ENCODE results near the gene KCNQ5. TPM values are rescaled to one million over a fixed set of nuclear protein-coding genes. Genes with fewer than 3 reads are reported as not detected.

Gene KCNQ5
- polyA plus RNA-seq, 1 donor (not counting 4 experiments of a cell fraction or from before 2014, with no cell fraction given): 3.4 TPM

- H3K27ac ChIP-seq (ENCODE audit: control insufficient read depth, insufficient read depth, low read length): no peak overlapping the region
- H3K4me1 ChIP-seq (ENCODE audit: control insufficient read depth, extremely low read depth, insufficient read depth, low read length): no peaks in the 10 kb centered on the region
- DNase-seq (ENCODE audit: low read depth, low spot score): no peak
- H3K4me3 ChIP-seq (ENCODE audit: control insufficient read depth in 2 of 3, extremely low read depth in 1 of 3, insufficient read depth in 2 of 3, low read depth in 1 of 3, low read length in 3 of 3): no peak overlapping the region
- FAIRE-seq: no peak
- dilution Hi-C loops (cut with MboI; ENCODE audit: extremely low pct_ligation_motif_present, low sequenced_read_pairs): no loop called here
- H3K4me2 ChIP-seq (ENCODE audit: control insufficient read depth, extremely low read depth, insufficient read depth, low read depth, low read length): no peak overlapping the region
- H3K9me3 ChIP-seq (ENCODE audit: control insufficient read depth, low read depth, low read length): no peaks in the 10 kb centered on the region
- no peaks in the 10 kb centered on the region for H3K9me1 ChIP-seq (ENCODE audit: control insufficient read depth, extremely low read depth, insufficient read depth, low read length)
- no peaks in the 10 kb centered on the region for H3K27me3 ChIP-seq (ENCODE audit: control insufficient read depth, extremely low read depth, insufficient read depth, low read length)
- no peaks in the 10 kb centered on the region for H4K20me1 ChIP-seq (ENCODE audit: control insufficient read depth, extremely low read depth, insufficient read depth, low read length)
- H3K79me2 ChIP-seq (ENCODE audit: control insufficient read depth, insufficient read depth, low read length): no peaks in the 10 kb centered on the region
- H2AFZ ChIP-seq (ENCODE audit: control insufficient read depth, low read length): no peak overlapping the region
- H3K36me3 ChIP-seq (ENCODE audit: control insufficient read depth in 2 of 2, extremely low read depth in 1 of 2, insufficient read depth in 2 of 2, low read length in 2 of 2): no peaks in the 10 kb centered on the region
- no peak overlapping the region for H3K9ac ChIP-seq (ENCODE audit: control insufficient read depth, extremely low read depth, insufficient read depth, low read length)
- no peak for TF ChIP-seq EZH2 (IDR thresholded peaks at IDR 0.05; ENCODE audit: low read length)
- no peak for TF ChIP-seq CTCF (optimal IDR thresholded peaks at IDR 0.05 in 1 of 3, IDR thresholded peaks at IDR 0.05 in 1 of 3, conservative IDR thresholded peaks at IDR 0.05 in 1 of 3; ENCODE audit: extremely low read depth in 1 of 3, insufficient read depth in 2 of 3, low read length in 3 of 3)
These were observed 311.4 kb downstream of the KCNQ5 start for GRCh38 chr6:72933233-72933632.

- Histone ChIP-seq H2AFZ (ENCODE audit: control insufficient read depth, low read length) (no peak overlapping the region), H3K9ac (ENCODE audit: control insufficient read depth, extremely low read depth, insufficient read depth, low read length) (no peak overlapping the region), H3K9me1 (ENCODE audit: control insufficient read depth, extremely low read depth, insufficient read depth, low read length) (no peaks in the 10 kb centered on the region), H3K4me2 (ENCODE audit: control insufficient read depth, extremely low read depth, insufficient read depth, low read depth, low read length) (no peak overlapping the region), H4K20me1 (ENCODE audit: control insufficient read depth, extremely low read depth, insufficient read depth, low read length) (no peaks in the 10 kb centered on the region), H3K36me3 (ENCODE audit: control insufficient read depth in 2 of 2, extremely low read depth in 1 of 2, insufficient read depth in 2 of 2, low read length in 2 of 2) (no peaks in the 10 kb centered on the region), H3K79me2 (ENCODE audit: control insufficient read depth, insufficient read depth, low read length) (no peaks in the 10 kb centered on the region), H3K4me1 (ENCODE audit: control insufficient read depth, extremely low read depth, insufficient read depth, low read length) (no peaks in the 10 kb centered on the region), H3K4me3 (ENCODE audit: control insufficient read depth in 2 of 3, extremely low read depth in 1 of 3, insufficient read depth in 2 of 3, low read depth in 1 of 3, low read length in 3 of 3) (no peak overlapping the region), H3K27ac (ENCODE audit: control insufficient read depth, insufficient read depth, low read length) (no peak overlapping the region), H3K9me3 (ENCODE audit: control insufficient read depth, low read depth, low read length) (no peaks in the 10 kb centered on the region), H3K27me3 (ENCODE audit: control insufficient read depth, extremely low read depth, insufficient read depth, low read length) (no peaks in the 10 kb centered on the region)
- FAIRE-seq: no peak
- dilution Hi-C loops (cut with MboI; ENCODE audit: extremely low pct_ligation_motif_present, low sequenced_read_pairs): no loop called here
- no peak for DNase-seq (ENCODE audit: low read depth, low spot score)
- TF ChIP-seq EZH2 (IDR thresholded peaks at IDR 0.05; ENCODE audit: low read length): no peak
- TF ChIP-seq CTCF (optimal IDR thresholded peaks at IDR 0.05 in 1 of 3, IDR thresholded peaks at IDR 0.05 in 1 of 3, conservative IDR thresholded peaks at IDR 0.05 in 1 of 3; ENCODE audit: extremely low read depth in 1 of 3, insufficient read depth in 2 of 3, low read length in 3 of 3): no peak
These were observed 315.1 kb downstream of the KCNQ5 start for GRCh38 chr6:72936766-72937559.

All from keratinocyte (primary cell).